ENCODE results near the gene ARHGEF3. TPM values are rescaled to one million over a fixed set of nuclear protein-coding genes. Genes with fewer than 3 reads are reported as not detected.
"Not testable (repeated sequence)": the region's sequence is repeated elsewhere in the genome, so short reads cannot be mapped to it uniquely, and the experiment has no call there.

The ARHGEF3 gene
- total RNA-seq, 1 experiment from 2014 or later = 13.7 TPM

DNA sequence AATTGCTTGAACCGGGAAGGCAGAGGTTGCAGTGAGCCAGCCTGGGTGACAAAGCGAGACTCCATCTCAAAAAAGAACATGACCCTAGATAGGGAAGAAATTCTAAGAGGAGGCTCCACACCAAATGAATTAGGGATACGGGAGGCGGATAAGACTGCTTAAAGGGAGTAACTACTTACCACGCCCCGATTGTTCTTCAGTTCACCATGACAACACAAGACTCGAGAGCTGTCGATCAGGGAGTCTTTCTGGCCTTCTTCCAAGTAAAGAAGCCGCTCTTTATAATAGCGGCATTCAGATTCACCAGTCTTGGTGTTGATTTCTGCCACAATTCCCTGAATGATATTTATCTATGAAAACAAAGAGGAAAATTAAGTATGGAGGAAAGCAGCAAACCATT, 64.7 kb downstream of the ARHGEF3 start:
- DNase-seq (ENCODE audit: low spot score) = no peak

DNA sequence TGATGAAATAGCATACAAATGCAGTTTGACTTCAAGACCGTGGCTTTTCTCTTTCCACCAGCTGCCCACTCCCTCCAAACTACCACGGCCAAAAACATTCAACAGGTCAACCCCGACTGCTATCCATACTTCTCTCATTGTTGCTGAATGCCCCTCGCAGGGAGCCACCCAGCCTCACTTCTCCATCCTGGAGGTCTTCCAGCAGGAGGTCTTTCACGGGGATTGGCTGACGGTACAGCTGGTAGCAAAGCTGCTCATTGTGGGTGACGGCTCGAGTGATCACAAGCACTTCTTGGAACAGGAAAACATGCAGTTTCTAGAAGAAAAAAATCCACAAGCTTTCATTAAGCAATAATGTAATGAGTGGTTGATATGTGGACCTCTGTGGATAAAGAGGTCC, 69.6 kb downstream of the ARHGEF3 start:
- no peak for DNase-seq (ENCODE audit: low spot score)

DNA sequence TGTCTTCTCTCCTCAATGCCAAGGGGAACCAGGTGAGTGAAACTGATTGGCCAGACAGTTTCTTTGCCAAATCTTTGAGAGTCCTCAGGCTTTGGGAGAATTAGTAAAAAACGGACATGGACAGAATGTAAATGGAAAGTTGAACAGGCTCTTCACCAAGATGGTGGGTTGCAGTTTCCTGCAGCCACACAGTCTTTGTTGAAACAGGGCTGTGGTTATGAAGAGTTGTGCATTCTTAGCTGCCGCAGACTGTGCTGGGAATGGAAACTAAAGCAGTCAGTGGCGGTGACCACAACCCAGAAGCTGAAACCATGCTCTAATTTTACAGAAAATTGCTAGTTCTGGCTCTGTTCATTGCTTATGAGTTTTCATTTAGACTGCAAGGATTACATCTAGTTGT, 76.6 kb downstream of the ARHGEF3 start:
- no peak for DNase-seq (ENCODE audit: low spot score)

DNA sequence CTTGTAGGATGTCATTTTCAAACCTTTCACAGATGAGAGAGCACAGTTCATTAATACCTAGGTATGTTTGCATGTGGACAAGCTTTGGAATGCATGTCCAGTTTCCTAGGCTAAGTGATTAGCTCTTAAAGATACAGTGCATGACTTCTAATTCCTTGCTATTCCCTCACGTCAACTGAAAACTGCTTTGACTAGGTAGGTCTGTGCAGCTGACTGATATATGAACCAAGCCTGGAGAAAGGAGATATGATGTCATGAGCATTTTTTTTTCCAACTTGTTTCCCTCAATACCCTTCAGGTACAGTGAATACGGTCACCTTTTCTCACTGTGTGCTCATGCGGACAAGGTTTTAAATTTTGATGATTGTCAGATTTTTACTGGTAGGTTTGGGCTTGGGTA, 77.1 kb downstream of the ARHGEF3 start:
- no peak for DNase-seq (ENCODE audit: low spot score)

DNA sequence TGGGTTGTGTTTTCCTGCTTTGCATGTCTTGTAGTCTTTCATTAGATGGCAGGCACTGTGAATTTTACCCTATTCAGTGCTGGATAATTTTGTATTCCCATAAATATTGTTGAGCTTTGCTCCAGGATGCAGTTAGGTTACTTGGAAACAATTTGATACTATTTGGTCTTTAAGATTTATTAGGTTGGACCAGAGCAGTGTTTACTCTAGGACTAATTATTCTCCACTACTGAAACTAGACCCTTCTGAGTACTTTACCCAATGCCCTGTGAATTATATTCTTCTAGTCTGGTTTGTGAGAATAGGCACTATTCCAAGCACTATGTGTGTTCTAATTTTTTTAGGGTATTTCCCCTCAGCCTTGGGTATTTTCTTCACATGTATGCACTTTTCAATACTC, 80.9 kb downstream of the ARHGEF3 start:
- DNase-seq (ENCODE audit: low spot score) = no peak

DNA sequence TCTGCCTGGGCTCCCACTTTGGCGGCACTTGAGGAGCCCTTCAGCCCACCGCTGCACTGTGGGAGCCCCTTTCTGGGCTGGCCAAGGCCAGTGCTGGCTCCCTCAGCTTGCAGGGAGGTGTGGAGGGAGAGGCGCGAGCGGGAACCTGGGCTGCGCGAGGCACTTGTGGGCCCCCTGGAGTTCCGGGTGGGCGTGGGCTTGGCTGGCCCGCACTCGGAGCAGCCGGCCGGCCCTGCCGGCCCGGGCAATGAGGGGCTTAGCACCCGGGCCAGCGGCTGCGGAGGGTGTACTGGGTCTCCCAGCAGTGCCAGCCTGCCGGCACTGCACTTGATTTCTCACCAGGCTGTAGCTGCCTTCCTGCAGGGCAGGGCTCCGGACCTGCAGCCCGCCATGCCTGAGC, 82.9 kb downstream of the ARHGEF3 start:
- not testable (repeated sequence) for DNase-seq (ENCODE audit: low spot score)

DNA sequence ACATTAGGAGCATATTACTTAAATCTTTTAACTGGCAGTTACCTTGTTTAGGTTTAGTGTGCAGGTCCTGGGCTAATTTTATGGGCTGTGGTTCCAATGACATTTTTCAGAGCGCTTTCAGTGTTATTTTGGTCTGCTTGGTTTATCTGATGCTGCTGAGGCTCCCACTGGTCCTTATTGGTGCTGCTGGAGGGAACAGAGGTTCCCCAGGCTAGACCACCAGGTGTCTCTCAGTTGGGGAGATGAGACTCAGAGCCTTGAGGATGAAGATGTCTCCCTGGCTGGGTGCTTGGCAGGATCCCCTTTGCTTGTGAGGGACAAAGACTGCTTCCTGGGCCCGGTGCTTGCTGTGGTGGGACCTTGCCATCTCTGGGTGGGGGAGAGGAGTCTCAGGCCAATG, 90.4 kb downstream of the ARHGEF3 start:
- DNase-seq (ENCODE audit: low spot score) = no peak

DNA sequence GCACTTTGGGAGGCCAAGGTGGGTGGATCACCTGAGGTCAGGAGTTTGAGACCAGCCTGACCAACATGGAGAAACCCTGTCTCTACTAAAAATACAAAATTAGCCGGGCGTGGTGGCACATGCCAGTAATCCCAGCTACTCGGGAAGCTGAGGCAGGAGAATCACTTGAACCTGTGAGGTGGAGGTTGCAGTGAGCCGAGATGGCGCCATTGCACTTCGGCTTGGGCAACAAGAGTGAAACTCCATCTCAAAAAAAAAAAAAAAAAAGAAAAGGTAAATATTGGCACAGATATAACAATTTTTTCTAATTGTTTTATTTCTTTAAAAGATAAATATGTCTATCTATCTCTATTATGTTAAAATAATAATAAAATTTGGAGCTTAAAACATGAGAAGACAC, 94.3 kb downstream of the ARHGEF3 start:
- DNase-seq (ENCODE audit: low spot score) = not testable (repeated sequence)

DNA sequence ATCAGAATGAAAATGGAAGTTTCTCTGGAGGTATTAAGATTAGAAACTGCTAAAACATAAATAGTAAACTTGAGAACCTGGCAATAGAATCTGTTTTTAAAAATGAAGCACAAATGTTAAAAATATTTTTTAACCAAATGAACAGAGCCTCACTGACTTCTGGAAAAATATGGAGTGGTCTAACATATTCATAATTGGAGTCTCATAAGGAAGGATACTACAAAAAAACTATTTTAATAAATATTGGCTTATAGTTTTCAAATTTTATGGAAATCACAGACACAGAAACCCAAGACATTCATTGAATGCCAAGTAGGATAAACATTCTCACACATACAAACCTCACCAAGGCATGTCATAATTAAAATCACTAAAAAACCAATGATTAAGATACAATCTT, 95.1 kb downstream of the ARHGEF3 start:
- no peak for DNase-seq (ENCODE audit: low spot score)

DNA sequence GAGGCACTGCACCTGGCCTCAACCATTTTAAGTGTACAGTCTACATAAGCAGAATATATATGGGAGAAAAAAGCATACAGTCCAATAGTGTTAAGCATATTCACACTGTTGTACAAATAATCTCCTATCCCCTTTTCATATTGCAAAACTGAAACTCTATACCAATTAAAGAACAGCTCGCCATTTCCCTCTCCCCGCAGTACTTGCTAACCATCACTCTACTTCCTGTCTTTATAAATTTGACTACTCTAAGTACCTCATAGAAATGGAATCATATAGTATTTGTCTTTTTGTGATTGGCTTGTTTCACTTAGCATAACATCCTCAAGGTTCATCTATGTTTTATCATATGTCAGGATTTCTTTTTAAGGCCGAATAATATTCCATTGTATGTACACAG, 97.0 kb downstream of the ARHGEF3 start:
- DNase-seq (ENCODE audit: low spot score) = no peak

DNA sequence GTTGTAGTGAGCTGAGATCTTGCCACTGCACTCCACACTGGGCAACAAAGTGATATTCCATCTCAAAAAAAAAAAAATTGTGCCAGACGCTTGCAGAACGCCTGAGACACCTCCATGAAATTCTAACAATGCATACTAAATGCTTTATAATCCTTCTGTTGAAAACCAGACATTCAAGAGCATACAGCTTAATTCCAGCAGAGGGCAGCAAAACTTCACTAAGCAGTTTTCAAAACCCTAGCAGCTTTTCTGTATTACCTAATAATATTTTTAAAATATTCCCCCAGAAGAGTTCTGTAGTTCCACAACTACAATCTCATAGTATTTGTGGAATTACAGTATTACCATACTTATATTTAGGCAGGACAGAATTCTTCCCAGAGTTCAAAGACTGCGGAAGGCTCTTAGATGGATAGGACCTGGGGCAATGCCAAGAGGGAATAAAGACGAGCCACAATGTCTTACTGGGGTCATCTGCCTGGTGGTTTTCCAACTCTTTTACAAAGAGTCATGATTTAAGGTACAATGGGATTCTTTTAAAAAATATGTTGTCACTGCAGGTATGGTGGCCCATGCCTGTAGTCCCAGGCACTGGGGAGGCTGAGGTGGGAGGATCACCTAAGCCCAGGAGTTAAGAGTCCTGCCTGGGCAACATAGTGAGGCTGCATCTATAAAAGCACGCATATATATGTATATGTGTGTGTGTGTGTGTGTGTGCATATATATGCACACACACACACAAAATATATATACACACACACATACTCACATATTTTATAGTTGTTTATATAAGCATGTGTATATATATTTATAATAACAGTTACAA, 99.0 kb downstream of the ARHGEF3 start:
- DNase-seq (ENCODE audit: low spot score) = peak; percentile 72

DNA sequence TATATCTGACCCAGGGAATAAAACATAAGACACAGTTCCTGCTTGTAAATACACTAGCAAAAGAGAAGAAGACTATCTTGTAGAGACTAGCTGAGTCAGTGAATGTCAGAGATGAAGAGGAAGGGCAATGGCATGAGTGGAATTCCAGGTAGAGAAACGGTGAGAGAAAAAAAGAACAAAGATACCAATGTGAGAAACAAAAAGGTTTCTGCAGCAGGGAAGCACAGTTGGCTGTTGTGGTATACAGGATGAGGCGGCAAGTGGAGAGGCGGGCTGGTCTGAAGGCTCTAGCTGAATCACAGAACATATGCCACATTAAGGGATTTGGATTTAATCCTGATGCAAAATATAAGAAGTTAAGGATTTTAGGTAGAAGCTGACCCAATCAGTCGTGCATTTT, 101.6 kb downstream of the ARHGEF3 start:
- no peak for DNase-seq (ENCODE audit: low spot score)

DNA sequence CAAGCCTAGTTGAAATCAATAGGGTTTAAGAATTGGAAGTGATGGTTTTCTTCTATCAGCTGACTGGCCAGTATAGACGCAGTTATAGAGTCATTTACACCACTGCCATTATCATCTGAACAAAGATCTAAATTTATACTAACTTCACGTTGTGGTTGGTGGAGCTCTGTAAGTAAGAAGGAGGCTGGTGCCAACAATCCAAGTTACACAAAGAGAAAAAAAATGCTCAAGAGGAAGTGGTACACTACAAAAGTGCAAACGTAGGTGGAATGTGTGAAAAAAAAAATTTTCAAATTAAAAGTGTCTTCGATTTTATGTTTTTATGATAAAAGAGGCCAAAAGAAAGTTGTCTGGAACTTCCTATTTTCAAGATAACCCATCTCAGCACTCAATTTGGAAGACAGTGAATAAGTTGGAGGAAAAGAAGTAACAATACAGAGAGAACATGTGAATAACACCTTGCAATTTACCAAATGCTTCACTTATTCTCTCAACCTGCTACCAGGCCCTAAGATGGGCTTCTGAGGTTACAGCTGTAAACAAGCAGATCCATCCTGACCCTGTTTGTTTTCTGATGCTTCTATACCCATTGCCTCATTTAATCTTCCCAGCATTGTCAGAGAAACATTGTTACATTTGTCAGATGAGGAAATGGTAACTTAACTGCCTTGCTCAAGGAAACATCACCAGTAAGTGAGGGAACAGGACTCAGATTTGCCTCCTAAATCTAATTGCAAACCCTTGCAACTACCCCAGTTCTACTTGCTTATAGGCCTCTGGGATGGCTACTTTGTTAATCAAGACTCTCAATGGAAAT, 106.7 kb downstream of the ARHGEF3 start:
- no peak for DNase-seq (ENCODE audit: low spot score)

DNA sequence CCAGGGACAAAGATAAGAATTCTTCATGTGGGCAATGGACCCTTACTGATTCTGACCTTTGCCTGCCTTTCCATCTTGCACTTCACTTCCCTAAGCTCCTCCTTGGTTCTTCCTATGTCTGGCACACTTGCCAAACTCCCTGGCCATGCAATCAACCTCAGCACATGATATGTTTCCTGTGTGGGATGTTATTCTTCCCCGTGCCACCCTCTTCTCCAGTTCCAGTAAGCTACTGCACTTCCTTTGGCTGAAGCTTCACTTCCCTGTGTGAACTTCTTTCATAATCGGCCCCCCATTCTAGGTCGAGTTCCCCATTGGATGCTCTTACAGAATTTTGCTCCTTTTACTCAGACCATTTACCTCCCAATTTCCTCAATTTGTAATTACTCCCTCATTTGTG, 108.0 kb downstream of the ARHGEF3 start:
- no peak for DNase-seq (ENCODE audit: low spot score)

DNA sequence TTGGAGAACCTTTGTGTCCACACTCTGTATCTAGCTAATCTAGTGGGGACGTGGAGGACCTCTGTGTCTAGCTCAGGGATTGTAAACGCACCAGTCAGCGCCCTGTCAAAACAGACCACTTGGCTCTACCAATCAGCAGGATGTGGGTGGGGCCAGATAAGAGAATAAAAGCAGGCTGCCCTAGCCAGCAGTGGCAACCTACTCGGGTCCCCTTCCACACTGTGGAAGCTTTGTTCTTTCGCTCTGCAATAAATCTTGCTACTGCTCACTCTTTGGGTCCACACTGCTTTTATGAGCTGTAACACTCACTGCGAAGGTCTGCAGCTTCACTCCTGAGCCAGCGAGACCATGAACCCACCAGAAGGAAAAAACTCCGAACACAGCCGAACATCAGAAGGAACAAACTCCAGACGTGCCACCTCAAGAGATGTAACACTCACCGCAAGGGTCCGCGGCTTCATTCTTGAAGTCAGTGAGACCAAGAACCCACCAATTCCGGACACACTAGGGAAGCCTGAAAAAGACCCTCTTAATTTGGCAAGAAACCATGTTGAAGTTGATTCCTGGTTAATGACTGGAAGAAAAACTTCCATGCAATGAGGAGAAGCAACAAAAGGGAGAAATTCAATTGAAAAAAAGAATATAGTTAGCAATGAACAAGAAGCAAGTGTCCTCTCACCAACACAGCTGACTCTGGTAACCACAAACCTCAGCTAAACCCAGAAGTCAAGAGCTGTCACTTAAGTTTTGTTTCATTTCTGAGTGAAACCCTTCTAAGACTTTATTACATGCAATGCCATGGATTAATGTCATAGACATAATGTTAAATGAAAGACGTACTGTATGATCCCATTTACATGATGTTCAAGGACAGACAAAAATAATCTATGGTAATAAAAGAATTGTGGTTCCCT, 109.0 kb downstream of the ARHGEF3 start:
- DNase-seq (ENCODE audit: low spot score) = not testable (repeated sequence)

DNA sequence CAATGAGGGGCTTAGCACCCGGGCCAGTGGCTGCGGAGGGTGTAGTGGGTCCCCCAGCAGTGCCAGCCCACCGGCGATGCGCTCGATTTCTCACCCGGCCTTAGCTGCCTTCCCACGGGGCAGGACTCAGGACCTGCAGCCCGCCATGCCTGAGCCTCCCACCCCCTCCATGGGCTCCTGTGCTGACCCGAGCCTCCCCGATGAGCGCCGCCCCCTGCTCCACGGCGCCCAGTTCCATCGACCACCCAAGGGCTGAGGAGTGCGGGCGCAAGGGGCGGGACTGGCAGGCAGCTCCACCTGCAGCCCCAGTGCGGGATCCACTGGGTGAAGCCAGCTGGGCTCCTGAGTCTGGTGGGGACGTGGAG, 109.8 kb downstream of the ARHGEF3 start:
- not testable (repeated sequence) for DNase-seq (ENCODE audit: low spot score)

DNA sequence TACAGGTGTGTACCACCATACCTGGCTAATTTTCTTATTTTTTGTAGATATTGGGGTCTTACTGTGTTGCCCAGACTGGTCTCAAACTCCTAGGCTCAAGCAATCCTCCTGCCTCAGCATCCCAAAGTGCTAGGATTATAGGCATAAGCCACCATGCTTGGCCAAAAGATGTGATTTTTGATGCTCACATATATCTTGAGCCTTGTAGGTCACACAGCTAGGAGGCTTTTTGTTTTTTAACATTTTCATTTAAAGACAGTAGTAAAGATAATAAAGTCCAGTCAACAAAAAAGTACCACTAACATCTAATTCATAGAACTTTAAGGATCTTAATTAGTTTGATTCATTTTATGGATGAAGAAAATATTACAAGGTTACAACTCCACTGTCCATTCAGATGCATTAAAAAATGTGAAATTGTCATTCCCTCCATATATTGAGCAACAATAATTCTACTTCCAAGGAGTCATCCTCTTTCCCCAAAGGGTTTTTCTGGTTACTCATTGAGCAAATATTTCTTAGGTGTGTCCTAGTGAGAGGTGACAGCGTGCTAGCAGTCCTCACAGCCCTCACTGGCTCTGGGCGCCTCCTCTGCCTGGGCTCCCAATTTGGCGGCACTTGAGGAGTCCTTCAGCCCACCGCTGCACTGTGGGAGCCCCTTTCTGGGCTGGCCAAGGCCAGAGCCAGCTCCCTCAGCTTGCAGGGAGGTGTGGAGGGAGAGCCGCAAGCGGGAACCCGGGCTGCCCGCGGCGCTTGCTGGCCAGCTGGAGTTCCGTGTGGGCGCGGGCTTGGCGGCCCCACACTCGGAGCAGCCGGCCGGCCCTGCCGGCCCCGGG, 110.4 kb downstream of the ARHGEF3 start:
- no peak for DNase-seq (ENCODE audit: low spot score)

DNA sequence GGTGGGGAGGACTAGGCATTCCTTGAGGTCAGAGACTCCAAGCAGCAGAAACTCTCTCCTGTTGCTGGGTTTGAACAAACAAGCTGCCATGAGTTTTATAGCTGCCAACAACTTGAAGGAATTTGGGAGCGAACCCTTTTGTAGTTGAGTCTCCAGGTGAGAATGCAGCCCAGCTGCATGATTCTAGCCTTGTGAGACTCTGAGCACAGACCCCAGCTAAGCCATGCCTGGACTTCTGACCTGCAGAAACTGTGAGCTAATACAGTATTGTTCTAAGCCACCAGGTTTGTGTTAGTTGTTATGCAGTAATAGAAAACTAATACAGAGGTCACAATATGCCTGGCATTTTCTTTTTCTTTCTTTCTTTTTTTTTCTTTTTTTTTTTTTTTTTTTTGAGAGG, 112.4 kb downstream of the ARHGEF3 start:
- DNase-seq (ENCODE audit: low spot score) = no peak

DNA sequence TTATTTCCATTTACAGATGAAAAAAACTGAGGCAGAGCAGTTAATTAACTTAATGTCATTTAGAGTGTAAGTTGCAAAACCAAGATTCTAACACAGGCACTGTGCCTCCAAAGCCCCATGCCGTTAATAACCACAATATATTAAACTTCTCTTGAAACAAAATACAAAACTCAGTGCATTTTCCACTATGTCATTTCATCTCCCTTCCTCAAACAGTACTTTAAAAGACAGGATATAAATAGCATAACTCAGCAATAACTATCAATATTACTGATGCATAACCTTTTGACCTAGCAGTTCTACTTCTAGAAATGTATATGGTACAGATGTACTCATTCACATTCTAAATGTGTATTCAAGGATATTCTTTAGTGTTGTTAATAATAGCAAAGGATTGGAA, 113.6 kb downstream of the ARHGEF3 start:
- DNase-seq (ENCODE audit: low spot score) = no peak

DNA sequence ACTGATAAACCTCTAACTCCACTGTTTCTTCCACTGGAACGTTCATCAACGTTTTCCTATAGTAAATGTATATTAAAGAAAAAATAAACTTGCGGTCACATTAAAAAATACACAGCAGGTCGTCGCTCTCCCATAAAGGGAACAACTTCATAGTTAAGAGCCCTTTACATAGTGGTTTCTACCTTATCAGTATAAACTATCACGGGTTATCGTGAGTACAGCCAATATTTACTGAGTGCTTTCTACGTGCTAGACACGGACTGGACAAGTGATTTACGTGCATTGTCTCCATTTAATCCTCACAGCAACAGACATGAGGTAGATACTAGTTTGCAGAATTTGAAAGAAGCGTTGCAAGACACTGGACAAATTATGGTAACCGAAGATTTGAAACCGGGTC, 117.7 kb downstream of the ARHGEF3 start:
- no peak for DNase-seq (ENCODE audit: low spot score)

All from HT-29 (cell line).